Subcutaneous abdominal adipose tissue (tissue), 5 donors: ENCODE data around the gene IGFL4.

Experiments used
- H3K27ac ChIP-seq: one replicate; pipeline ENCODE4 v1.7.0; 2013; ENCODE audit warnings: low read depth, mild to moderate bottlenecking, inconsistent platforms, low read length, moderate library complexity
- H3K27me3 ChIP-seq, 5 donors: one replicate each; pipeline ENCODE4 v1.7.0; 2013; ENCODE audit warnings: low read length in 5 of 5, inconsistent platforms in 1 of 5; ENCODE audit not compliant: control insufficient read depth in 5 of 5, insufficient read depth in 4 of 5
- H3K36me3 ChIP-seq, 5 donors: one replicate each; pipeline ENCODE4 v1.7.0; 2013; ENCODE audit warnings: low read length in 5 of 5; ENCODE audit not compliant: control insufficient read depth in 5 of 5, insufficient read depth in 5 of 5
- H3K4me1 ChIP-seq, 5 donors: one replicate each; pipeline ENCODE4 v1.7.0; 2013; ENCODE audit warnings: low read length in 5 of 5, mild to moderate bottlenecking in 3 of 5, moderate library complexity in 1 of 5; ENCODE audit not compliant: control insufficient read depth in 5 of 5, insufficient read depth in 5 of 5
- H3K4me3 ChIP-seq, 5 donors: one replicate each; pipeline ENCODE4 v1.7.0; 2013; ENCODE audit warnings: low read length in 5 of 5, low read depth in 1 of 5
- H3K9ac ChIP-seq, 5 donors: one replicate each; pipeline ENCODE4 v1.7.0; 2013; ENCODE audit warnings: low read length in 5 of 5, mild to moderate bottlenecking in 4 of 5, moderate library complexity in 3 of 5
- H3K9me3 ChIP-seq, 5 donors: one replicate each; pipeline ENCODE4 v1.7.0; 2013; ENCODE audit warnings: low read length in 5 of 5; ENCODE audit not compliant: control insufficient read depth in 5 of 5
- donor health status: healthy.
- donor health status: healthy.
- donor health status: healthy.
- donor health status: healthy.
- donor health status: healthy.

IGFL4 gene

GRCh38 chr19:46066471-46066870 lies 25.7 kb upstream of the IGFL4 start:
- Histone ChIP-seq H3K27me3 (peaks cover 13 to 40% (median 30%) of the 10 kb centered on the region in 5 donors), H3K9ac (no peak overlapping the region), H3K9me3 (no peaks in the 10 kb centered on the region), H3K36me3 (no peaks in the 10 kb centered on the region), H3K27ac (no peak overlapping the region), H3K4me3 (no peak overlapping the region), H3K4me1 (no peaks in the 10 kb centered on the region)

GRCh38 chr19:46065486-46066071 lies 24.8 kb upstream of the IGFL4 start:
- H3K4me3 ChIP-seq, result no peak overlapping the region
- H3K9ac ChIP-seq, result no peak overlapping the region
- H3K36me3 ChIP-seq, result no peaks in the 10 kb centered on the region
- H3K9me3 ChIP-seq, result no peaks in the 10 kb centered on the region
- H3K4me1 ChIP-seq, result no peaks in the 10 kb centered on the region
- H3K27me3 ChIP-seq, result peaks cover 13 to 31% (median 23%) of the 10 kb centered on the region in 5 donors
- no peak overlapping the region for H3K27ac ChIP-seq

GRCh38 chr19:46063201-46063600 lies 22.4 kb upstream of the IGFL4 start:
- no peak overlapping the region for H3K27ac ChIP-seq
- H3K4me1 ChIP-seq, result no peaks in the 10 kb centered on the region
- H3K36me3 ChIP-seq, result no peaks in the 10 kb centered on the region
- H3K9ac ChIP-seq, result no peak overlapping the region
- peaks cover 0 to 4% (median 2%) of the 10 kb centered on the region in 5 donors for H3K9me3 ChIP-seq
- H3K27me3 ChIP-seq, result peaks cover 8 to 32% (median 16%) of the 10 kb centered on the region in 5 donors
- no peak overlapping the region for H3K4me3 ChIP-seq

GRCh38 chr19:46060012-46060411 lies 19.2 kb upstream of the IGFL4 start:
- Histone ChIP-seq H3K4me1 (no peaks in the 10 kb centered on the region), H3K4me3 (no peak overlapping the region), H3K9ac (no peak overlapping the region), H3K27ac (no peak overlapping the region), H3K27me3 (peaks cover 0 to 26% (median 5%) of the 10 kb centered on the region in 5 donors), H3K36me3 (no peaks in the 10 kb centered on the region), H3K9me3 (peaks cover 0 to 4% (median 2%) of the 10 kb centered on the region in 5 donors)

- peaks cover 0 to 21% (median 5%) of the 10 kb centered on the region in 5 donors for H3K27me3 ChIP-seq
These were observed 18.0 kb upstream of the IGFL4 start for GRCh38 chr19:46058778-46059177.

GRCh38 chr19:46056536-46056935 lies 15.7 kb upstream of the IGFL4 start:
- no peak overlapping the region for H3K27ac ChIP-seq
- peaks cover 0 to 4% (median 2%) of the 10 kb centered on the region in 5 donors for H3K9me3 ChIP-seq
- no peaks in the 10 kb centered on the region for H3K36me3 ChIP-seq
- no peak overlapping the region for H3K9ac ChIP-seq
- H3K27me3 ChIP-seq, result peaks cover 0 to 21% (median 4%) of the 10 kb centered on the region in 5 donors
- no peaks in the 10 kb centered on the region for H3K4me1 ChIP-seq
- no peak overlapping the region for H3K4me3 ChIP-seq

More at GRCh38 chr19:46058778-46059177, 18.0 kb upstream of the IGFL4 start:
- H3K27ac ChIP-seq, result no peak overlapping the region
- no peaks in the 10 kb centered on the region for H3K36me3 ChIP-seq
- H3K9me3 ChIP-seq, result peaks cover 0 to 4% (median 2%) of the 10 kb centered on the region in 5 donors
- H3K4me3 ChIP-seq, result no peak overlapping the region
- no peak overlapping the region for H3K9ac ChIP-seq
- no peaks in the 10 kb centered on the region for H3K4me1 ChIP-seq

GRCh38 chr19:46052896-46053295 lies 12.1 kb upstream of the IGFL4 start:
- peaks cover 0 to 20% (median 10%) of the 10 kb centered on the region in 5 donors for H3K27me3 ChIP-seq
- no peak overlapping the region for H3K27ac ChIP-seq
- no peaks in the 10 kb centered on the region for H3K36me3 ChIP-seq
- H3K4me1 ChIP-seq, result no peaks in the 10 kb centered on the region
- H3K4me3 ChIP-seq, result no peak overlapping the region
- H3K9me3 ChIP-seq, result no peaks in the 10 kb centered on the region
- H3K9ac ChIP-seq, result no peak overlapping the region

GRCh38 chr19:46049597-46049996 lies 8.8 kb upstream of the IGFL4 start:
- H3K9me3 ChIP-seq, result no peaks in the 10 kb centered on the region
- H3K36me3 ChIP-seq, result no peaks in the 10 kb centered on the region
- peaks cover 0 to 14% (median 9%) of the 10 kb centered on the region in 5 donors for H3K27me3 ChIP-seq
- H3K4me1 ChIP-seq, result no peaks in the 10 kb centered on the region
- no peak overlapping the region for H3K9ac ChIP-seq
- H3K27ac ChIP-seq, result no peak overlapping the region
- no peak overlapping the region for H3K4me3 ChIP-seq

GRCh38 chr19:46043519-46043918 lies 2.7 kb upstream of the IGFL4 start:
- H3K27me3 ChIP-seq, result peaks cover 3 to 27% (median 15%) of the 10 kb centered on the region in 5 donors
- H3K4me3 ChIP-seq, result no peak overlapping the region
- H3K9me3 ChIP-seq, result no peaks in the 10 kb centered on the region
- no peak overlapping the region for H3K9ac ChIP-seq
- H3K4me1 ChIP-seq, result no peaks in the 10 kb centered on the region
- H3K36me3 ChIP-seq, result no peaks in the 10 kb centered on the region
- H3K27ac ChIP-seq, result no peak overlapping the region

GRCh38 chr19:46042252-46042883 lies 1.6 kb upstream of the IGFL4 start:
- no peak overlapping the region for H3K4me3 ChIP-seq
- H3K4me1 ChIP-seq, result no peaks in the 10 kb centered on the region
- H3K36me3 ChIP-seq, result no peaks in the 10 kb centered on the region
- peaks cover 3 to 27% (median 15%) of the 10 kb centered on the region in 5 donors for H3K27me3 ChIP-seq
- no peak overlapping the region for H3K27ac ChIP-seq
- no peak overlapping the region for H3K9ac ChIP-seq
- no peaks in the 10 kb centered on the region for H3K9me3 ChIP-seq
